ENCODE measurements around the gene DDX20. TPM values are rescaled to one million over a fixed set of nuclear protein-coding genes. Genes with fewer than 3 reads are reported as not detected.
A peak's percentile ranks its signal among the peaks of the same experiment; 100 is the strongest.
"Not testable (repeated sequence)": the region's sequence is repeated elsewhere in the genome, so short reads cannot be mapped to it uniquely, and the experiment has no call there.

Gene DDX20
- total RNA-seq, 1 experiment from 2014 or later, result 28.6 TPM

DNA sequence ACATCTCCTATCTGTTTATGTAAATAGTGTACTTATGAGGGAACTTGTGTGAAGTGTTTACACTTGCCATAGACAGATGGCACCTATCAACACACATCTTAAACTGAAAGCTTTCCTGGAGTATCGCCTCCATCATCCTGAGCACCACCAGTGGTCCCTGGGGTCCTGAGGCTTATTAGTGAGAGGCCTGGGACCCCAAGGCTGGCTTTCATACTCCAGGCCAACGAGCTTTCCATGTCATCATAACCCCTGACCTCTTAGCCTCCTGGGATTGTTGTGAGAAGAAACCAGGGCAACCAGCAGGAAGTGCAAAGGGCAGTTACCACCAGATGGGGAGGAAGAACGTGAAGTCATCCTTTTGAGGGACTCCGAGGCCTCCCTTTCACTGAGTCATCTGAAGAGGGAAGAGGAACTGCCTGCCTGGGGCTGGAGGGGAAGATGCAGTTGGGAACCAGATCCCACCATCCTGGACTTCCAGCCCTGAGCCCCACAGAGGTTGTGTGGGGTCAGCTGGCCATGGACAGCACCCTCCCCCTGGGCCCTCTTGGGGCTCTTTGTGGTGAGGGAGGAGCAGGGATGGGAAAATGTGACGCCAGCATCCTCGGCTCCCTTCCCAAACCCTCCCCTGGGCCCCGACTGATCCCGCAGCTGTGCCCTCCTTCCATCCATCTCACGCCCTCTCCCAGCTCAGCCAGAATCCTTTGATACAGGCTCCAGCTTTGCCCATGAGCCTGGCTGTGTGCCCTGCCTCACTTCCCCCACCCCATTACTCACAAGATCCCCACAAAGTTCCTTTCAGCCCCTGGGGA is 22.3 kb upstream of the DDX20 start:
- DNase-seq (ENCODE audit: low read depth), result peak; percentile 97

DNA sequence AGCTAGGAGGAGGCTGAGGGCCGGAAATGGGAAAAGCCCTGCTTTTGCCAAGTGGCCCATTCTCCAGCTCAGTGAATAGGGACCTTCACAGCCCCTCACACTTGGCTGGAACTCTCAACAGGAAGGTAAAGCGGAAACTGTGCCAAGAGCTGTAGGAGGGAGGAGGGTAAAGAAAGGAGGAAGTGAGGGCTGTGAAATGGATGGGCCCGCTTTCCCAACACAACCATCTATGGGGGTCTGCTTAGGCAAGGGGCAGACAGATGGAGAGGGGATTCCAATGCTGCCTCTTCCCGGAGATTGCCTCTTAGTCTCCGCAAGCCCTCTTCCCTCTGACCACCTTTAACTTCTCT is 21.7 kb upstream of the DDX20 start:
- DNase-seq (ENCODE audit: low read depth), result no peak

DNA sequence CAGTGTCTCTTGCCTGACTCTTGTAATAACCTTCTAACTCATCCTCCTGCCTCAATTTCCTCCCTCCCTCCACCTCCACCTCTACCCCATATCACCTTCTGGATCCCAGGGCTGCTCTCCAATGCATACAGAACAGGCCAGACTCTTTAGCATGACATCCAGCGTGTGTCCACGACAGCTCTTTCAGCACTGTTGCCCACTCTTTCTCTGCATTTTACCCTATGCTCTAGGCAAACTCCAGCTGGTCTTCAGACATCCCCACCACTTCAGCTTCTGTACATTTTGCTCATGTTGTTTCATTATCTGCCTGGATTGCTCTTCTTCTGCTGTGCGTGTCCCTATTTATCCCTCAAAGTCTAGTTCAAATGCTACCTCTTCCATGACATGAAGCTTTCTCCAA is 21.3 kb upstream of the DDX20 start:
- DNase-seq (ENCODE audit: low read depth), result no peak

DNA sequence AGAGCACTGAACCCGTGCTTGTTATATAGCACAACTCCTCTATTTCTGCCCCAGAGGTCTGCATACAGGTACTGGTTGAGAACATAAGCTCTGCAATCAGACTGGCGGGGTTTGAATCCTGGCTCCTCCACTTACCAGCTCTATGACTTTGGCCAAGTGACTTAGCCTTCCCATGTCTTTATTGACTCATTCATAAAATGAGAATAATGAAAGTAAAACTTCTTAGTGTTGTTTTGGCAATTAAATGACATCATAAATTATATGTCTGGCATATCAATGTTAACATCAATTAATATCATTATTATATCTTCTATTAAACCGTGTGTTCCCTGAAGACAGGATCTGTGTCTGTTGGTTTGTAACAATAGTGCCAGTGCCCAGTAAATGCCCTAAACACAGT is 20.8 kb upstream of the DDX20 start:
- no peak for DNase-seq (ENCODE audit: low read depth)

DNA sequence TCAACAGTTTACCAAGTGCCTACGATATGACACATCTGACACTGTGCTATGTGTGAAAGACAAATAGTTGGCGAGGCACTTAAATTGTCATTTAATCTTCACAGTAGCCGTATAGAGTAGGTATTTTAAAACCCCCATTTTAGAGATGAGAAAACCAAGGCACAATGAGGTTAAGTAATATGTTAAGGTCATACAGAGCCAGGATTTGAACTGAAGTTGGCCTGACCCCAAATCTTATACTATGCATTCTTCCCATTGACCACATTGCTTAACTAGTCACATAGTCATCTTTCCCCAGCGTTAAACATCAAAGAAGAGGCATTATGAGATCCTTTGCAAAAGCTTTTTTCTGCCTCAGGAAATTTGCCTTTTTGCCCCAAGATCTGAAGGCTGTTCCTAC is 20.4 kb upstream of the DDX20 start:
- DNase-seq (ENCODE audit: low read depth), result no peak

DNA sequence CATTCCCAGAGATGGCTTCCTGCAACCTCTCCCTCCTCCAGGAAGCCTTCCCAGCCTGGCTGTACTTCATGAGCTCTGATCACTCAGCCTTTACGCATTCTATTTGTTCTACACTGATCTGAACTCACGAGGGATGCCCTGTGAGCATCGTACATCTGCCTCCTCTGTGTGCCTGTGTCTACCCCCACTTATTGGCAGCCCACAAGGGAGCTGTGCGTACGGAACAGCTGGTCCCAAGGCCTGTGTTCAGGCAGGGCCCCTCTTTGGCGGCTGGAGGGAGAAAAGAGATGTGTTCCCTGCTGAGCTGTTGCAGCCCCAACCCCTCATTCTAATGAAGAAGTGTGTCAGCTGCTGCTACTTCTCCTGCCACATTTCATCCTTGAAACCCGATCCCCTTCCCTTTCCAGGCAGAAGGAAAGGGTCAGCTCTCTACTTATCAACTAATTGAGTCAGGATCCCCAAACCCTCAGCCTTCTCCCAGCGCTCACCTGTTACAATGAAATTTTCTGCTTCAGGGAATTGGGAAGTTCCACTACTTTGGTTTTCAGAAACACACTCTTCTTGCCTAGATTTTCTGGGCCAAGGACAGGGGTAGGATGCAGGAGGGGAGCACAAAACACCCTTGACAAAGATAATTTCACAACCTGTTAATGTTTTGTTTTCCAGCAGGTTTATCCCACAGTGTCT is 19.7 kb upstream of the DDX20 start:
- DNase-seq (ENCODE audit: low read depth), result peak; percentile 38

DNA sequence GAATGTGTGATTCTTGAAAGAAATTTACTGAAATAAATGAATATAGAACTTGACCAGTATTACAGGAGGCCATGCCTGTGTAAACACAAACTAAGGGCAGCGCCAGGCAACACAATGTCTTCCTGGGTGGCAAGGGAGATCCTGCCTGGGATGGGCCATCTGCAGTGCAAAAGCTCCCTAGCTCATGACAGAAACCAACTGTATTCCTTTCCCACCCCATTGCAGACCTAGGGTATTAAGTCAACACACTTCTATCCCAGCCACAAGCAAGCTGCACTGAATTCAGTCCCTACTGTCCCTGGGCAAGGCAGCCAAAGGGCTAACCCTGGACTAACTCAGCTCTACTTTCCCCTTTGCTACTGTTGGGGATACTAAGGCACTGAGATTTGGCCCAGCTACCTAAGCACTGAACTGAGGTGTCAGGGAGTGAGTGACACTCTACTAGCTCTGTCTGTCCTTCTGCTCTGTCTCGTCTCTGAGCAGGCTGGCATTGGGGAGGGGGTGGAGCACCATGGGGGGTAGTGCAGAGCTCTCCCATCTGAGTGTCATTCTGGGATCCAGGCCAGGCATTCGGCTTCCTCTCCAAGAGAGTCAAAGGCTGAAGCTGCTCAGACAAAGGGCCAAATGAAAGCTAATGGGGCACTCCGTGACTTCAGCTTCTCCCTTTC is 19.0 kb upstream of the DDX20 start:
- DNase-seq (ENCODE audit: low read depth), result peak; percentile 73

DNA sequence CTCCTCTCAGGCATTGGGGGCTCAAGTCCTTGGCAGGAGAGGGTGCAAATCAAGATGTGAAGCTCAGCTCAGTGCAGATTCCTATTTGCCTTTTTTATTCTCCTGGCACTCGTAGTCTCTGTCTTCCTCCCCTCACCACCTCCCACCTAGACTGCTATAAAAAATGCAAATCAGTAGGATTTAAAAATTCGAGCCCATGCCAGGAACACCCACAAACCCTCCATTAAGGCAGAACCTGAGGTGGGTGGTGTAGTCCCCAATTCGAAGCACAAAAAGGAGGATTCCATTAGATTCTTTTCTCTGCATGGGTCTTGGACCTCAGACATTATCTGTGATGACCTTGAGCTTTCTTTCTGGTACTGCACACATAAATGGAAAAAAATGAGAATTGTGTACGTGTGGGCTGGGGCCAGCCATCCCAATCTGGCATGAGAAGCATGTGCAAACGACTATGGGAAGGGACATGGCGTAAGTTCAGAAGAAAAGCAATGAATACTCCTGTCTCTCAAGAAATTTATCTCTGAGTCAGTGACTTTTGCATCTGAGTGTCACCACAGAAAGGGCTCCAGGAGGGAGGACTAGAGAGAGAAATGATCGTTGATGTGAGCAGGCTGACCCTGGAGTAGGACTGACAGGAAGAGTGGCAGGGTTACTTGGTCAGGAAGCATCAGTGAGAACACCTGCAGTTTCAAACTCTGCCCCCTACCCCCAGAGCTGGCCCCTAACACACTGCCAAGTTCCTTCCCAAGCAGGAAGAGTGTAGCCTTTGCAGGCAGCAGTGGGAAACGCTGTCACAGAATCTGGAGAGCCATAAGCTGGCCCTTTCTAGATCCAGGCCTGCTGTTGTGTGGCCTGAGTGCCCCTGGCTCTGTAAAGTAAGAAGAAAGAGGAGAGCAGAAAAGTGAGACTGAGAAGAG is 18.2 kb upstream of the DDX20 start:
- peak; percentile 37 for DNase-seq (ENCODE audit: low read depth)

DNA sequence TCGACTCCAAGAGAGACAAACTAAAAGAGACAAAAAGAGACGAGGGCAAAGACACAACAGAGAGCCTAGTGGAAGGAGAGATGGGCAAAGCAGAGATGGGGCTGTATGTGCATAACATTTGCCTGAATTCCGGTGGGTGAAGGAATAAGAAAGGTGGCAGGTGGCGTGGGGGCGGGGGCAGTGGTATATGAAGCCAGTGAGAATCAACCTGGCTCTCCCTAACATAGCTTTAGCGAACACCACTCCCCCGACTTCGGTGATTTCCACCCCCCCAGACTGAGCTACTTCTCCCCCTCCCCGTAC is 17.6 kb upstream of the DDX20 start:
- no peak for DNase-seq (ENCODE audit: low read depth)

DNA sequence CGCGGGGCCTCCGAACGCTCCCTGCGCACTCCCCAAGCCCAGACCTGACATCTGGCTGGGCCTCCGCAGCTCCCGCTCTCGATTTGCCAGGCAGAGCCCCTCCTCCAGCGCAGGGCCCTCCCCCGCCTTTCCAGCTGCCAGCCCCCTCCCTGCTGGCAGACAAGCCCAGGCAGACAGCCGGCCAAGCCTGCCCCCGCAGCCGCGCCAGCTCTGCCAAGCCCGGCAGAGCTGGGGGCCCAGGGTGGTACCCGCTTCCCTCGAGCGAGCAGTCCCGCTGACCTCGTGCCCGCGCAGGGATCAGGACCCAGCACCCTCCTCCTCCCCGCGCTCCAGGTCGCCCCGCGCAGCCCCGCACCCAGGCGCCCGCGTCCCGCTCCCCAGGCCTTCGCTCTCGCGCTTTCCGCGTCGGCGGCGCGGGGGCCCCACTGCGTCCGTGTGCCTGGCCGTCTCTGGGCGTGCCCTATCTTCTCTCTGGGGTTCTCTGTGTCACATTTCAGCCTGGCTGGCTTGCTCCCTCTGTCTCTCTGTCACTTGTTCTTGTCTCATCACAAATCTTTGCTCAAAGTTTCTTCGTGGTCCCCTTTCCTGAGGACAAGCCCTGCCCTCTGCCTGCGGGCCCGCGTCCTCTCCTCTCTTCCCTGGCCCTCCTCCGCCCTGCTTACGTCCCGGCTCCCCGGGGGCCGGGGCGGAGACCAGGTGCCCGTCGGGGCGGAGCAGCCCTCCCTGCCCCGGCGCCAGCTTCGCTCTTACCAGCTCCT is 17.1 kb upstream of the DDX20 start:
- DNase-seq (ENCODE audit: low read depth), result peak; percentile 79

DNA sequence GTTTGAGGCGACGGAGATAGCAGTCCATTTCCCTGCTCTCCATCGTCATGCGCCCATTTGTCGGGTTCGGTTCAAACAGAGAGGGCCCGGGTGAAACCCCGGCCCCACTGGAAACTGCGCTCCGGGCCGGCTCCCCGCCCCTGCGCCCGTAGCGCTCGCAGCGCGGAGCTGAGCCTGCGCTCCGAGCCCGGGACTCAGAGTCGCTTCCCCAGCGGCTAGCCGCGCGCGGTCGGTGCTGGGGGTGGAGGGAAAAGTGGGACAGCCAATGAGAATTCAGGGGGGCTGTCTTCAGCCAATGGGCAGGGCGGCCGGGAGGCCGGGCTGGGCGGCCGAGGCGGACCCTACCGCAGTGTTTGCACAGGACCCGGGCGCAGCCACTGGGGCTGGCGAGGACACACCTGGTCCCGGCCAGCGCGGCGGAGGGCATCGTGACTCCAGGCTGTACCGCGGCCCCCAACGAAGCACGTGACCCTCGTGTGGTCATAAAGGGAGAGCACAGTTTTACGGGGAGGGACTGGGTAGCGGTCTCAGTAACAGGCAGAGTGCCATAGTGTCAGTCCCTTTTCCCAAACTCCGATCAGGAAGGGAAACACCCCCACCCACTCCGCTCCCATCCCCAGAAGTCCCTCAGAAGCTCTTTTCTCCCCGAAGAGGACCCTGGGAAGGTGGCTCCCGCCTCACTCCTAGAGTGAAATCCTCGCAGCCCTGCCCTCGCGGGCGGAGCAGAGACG is 16.3 kb upstream of the DDX20 start, which contains the start of gene INKA2:
INKA2 (minus strand) TSS at position 202 of the 731 bp plus-strand sequence; CDS start at position 49, 153 bp downstream.
- peak; percentile 92 for DNase-seq (ENCODE audit: low read depth)

DNA sequence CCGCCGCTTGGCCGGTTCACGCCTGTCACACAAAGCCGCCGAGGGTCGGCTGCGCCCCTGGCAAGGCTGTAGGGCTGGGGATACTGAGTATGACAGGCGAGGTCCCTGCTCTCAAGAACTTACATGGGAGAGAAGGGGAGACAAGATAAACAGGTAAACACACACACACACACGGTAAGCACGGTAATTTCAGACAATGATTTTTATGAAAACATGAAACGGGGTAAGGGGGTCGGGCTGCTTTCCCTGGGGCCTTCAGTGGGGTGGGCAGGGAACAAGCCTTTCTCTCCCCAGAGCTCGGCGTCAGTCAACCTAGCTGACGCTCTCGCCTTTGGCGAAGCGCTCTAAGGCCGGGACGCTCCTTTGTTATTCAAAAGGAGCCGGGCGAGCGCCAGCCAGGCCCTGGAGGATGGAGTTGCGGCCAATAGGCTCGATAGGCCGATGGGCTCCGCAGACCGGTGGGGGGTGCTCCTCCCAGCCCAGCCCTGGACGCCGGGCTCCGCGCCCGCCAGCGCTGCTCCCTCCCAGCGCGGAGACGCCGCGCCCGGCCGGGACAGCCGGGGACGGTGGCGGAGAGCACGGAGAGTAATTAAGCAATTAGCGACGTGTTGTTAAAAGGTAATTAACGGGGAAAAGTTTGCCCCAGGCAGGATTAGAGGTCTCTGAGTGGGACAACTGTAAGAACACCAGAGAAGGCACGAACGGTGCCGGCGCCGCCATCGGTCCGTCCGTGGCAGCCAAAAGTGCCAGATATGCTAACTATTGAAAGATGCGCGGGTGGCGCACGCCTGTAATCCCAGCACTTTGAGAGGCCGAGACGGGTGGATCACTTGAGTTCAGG is 15.6 kb upstream of the DDX20 start:
- peak; percentile 81 for DNase-seq (ENCODE audit: low read depth)

DNA sequence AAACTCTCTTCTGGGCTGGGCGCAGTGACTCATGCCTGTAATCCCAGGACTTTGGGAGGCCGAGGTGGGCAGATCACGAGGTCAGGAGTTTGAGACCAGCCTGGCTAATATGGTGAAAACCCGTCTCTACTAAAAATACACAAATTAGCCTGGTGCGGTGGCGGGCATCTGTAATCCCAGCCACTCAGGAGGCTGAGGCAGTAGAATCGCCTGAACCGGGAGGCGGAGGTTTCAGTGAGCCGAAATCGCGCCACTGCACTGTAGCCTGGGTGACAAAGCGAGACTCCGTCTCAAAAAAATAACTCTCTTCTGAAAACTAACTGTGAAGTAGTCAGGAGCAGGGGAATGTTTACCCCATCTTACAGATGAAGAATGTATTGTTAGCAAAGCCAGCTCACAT is 13.4 kb upstream of the DDX20 start:
- not testable (repeated sequence) for DNase-seq (ENCODE audit: low read depth)

DNA sequence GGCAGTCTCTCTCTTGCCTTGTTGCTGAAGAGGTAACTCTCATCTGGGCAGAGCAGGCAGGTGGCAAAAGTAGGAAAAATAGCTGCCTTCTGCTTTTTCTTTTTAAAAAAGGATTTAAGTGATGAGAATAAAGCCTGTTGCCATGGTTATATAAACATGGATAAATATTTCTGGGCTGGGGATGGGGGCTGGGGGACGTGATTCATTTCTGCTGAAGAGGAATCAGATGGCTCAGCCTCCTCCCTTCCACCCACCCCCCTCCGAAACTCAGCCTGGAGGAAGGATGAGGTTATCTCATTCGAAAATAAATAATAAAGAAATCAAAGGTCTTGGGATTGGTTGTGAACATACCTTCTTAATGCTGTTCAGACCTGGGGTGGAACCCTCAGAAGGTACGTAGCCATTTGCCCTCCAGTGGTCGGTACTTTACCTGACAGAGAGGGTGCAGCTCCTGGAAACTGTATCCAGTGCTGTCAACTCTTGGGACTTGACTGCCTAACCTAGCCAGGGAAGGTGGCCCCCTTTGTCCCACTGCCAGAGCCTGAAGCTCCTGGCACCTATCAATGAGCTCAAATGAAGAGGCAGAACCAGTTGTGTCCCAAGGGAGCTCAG is 12.7 kb upstream of the DDX20 start:
- peak; percentile 67 for DNase-seq (ENCODE audit: low read depth)

DNA sequence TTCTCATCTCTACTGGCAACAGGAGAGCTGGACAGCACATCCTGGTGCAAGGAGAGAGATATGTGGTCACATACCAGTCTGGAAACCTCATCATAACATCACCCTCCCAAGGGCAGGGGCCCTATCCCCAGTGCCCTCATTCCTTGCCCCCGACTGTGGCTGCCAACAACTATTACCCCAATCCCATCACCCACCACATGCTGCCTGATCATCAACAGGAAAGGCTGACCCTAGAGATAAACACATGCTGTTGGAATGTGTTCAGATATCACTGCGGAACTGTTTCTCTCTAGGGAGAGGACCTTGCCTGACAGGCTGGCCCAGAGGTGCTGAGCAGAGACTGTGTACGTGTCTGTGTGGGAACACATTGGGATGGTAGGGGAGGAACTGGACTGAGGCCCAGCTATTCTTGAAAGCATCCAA is 12.0 kb upstream of the DDX20 start:
- DNase-seq (ENCODE audit: low read depth), result peak; percentile 66

DNA sequence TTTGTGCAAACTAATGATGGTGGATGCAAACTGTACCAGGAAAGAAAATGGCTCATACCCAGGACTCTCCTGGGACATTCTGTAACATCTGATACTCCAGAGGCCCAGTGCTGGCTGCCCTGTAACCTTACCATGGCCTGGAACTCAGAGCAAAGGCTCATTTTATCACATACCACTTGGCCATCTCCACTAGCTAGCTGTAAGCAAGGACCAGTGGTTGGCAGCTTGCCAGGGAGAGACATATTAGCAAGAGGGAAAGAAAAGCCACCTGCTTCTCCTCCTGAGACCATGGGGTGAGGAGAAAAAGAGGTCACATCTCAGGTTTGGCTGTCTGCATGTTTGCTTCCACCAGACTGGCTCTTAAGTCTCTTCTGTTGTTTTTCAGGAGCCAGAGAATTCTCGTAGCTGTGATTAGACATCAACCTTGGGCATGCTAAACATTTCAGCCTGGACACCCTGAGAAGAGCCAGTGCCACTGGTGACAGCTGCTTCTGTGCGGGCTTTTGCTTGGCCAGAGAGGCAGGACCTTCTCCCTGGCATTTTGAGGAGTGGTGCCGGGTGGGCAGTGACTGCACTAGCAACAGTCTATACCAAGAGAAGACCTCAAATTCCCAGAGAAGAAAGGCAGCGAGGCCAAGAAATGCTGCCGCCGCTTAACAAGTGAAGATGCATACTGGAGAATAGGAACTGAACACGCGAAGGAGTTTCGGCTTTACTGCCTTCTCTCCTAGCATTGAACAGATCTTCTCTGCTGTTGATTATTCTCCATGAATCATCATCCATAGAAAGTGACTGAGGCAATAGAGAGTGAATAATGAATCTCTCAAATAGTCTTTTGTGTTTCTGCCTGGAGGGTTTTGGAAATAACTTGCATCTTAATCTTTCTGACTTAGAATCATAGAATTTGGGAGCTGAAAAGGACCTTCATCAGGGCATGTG is 9.8 kb upstream of the DDX20 start:
- no peak for DNase-seq (ENCODE audit: low read depth)

DNA sequence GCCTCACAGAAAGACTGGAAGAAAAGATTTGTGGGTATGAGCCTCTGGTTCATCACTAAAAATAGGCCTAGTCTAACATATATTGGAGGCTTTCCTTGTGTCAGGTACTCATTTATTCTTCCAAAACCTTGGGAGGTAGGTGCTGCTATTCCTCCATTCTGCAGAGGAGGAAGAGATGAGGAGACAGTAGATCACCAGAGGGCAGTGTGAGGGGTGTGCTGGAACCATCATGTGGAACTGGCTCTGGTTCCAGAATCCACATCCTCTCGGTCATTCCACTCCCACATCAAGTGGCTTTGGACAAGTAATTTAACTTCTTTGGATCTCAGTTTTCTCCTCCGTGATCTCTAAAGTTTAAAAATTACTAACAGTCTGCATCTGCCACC is 9.1 kb upstream of the DDX20 start:
- DNase-seq (ENCODE audit: low read depth), result no peak

DNA sequence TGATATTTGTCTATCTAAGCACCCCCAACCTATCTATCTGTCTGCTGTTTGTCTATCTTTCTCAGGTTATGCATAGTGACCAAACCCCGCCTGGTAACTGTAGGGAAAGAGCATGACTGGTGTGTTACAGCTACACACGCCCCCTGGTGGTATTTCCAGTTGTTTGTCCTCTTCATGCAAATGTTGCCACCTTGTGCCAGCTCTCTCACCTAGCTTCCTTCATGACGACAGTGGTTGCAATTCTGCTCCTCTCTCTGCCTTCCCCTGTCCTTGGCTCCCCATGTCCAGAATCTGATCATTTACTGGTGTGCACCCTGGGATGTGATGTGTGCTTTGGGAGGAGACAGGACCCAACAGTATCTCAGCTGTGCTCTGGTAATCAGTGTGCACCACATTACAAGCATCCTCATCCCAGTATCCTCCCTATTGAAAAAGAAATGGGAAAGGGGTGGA is 8.4 kb upstream of the DDX20 start:
- peak; percentile 78 for DNase-seq (ENCODE audit: low read depth)
